Brain microvascular endothelial cell (primary cell): ENCODE results near the gene GDF2.

Experiments
- DNase-seq: peaks from one replicate; pipeline ENCODE4 v3.0.0-alpha.2; 2020
- H3K27ac ChIP-seq: fragments of 250-450 bp; sonication (Bioruptor Pico); 2 replicates; pipeline ENCODE4 v1.5.1; 2020; ENCODE audit warnings: mild to moderate bottlenecking, moderate library complexity
- H3K27me3 ChIP-seq: fragments of 250-450 bp; sonication (Bioruptor Pico); replicated peaks from 2 replicates; pipeline ENCODE4 v1.5.1; 2020; ENCODE audit warnings: mild to moderate bottlenecking
- H3K36me3 ChIP-seq: fragments of 250-450 bp; sonication (Bioruptor Pico); replicated peaks from 2 replicates; pipeline ENCODE4 v1.5.1; 2020; ENCODE audit warnings: mild to moderate bottlenecking
- H3K4me3 ChIP-seq: 2 replicates; pipeline ENCODE4 v1.5.1; 2011; ENCODE audit warnings: low read depth, mild to moderate bottlenecking, control low read depth, low read length, moderate library complexity
- CTCF ChIP-seq: IDR thresholded peaks from 2 replicates; pipeline ENCODE4 v1.5.1; 2011; ENCODE audit warnings: low read depth, mild to moderate bottlenecking, moderate library complexity, low read length, control low read depth, inconsistent platforms; ENCODE audit errors: missing control alignments
- in situ Hi-C: cut with HindIII; loops from 2 replicates; pipeline ENCODE4 v1.10.0; 2017; ENCODE audit warnings: low sequenced_read_pairs, low pct_ligation_motif_present

GDF2 gene

GRCh38 chr10:47288236-47288635, 34.0 kb upstream of the GDF2 start:
- no peak overlapping the region for H3K4me3 ChIP-seq
- H3K36me3 ChIP-seq: no peaks in the 10 kb centered on the region
- no peaks in the 10 kb centered on the region for H3K27me3 ChIP-seq
- DNase-seq: no peak
- no peak overlapping the region for H3K27ac ChIP-seq
- in situ Hi-C loops: no loop called here
- TF ChIP-seq CTCF: no peak

- Histone ChIP-seq H3K36me3 (no peaks in the 10 kb centered on the region), H3K27ac (no peak overlapping the region), H3K4me3 (no peak overlapping the region), H3K27me3 (no peaks in the 10 kb centered on the region)
- DNase-seq: no peak
- TF ChIP-seq CTCF: no peak
- in situ Hi-C loops: no loop called here
These were observed 33.2 kb upstream of the GDF2 start for GRCh38 chr10:47288916-47289495.

GRCh38 chr10:47289921-47290320, 32.3 kb upstream of the GDF2 start:
- no peak for DNase-seq
- Histone ChIP-seq H3K36me3 (no peaks in the 10 kb centered on the region), H3K4me3 (no peak overlapping the region), H3K27me3 (no peaks in the 10 kb centered on the region), H3K27ac (no peak overlapping the region)
- no peak for TF ChIP-seq CTCF
- in situ Hi-C loops: no loop called here

- H3K4me3 ChIP-seq: no peak overlapping the region
- no peaks in the 10 kb centered on the region for H3K36me3 ChIP-seq
- no peak for DNase-seq
- in situ Hi-C loops: no loop called here
- peaks cover under 1% of the 10 kb centered on the region for H3K27me3 ChIP-seq
- H3K27ac ChIP-seq: no peak overlapping the region
- no peak for TF ChIP-seq CTCF
These were observed 31.9 kb upstream of the GDF2 start for GRCh38 chr10:47290338-47290737.

- no peak overlapping the region for H3K27ac ChIP-seq
- H3K4me3 ChIP-seq: no peak overlapping the region
- no peaks in the 10 kb centered on the region for H3K36me3 ChIP-seq
- no peak for TF ChIP-seq CTCF
- no peak for DNase-seq
- in situ Hi-C loops: no loop called here
- peaks cover 5% of the 10 kb centered on the region for H3K27me3 ChIP-seq
These were observed 30.6 kb upstream of the GDF2 start for GRCh38 chr10:47291682-47292081.

GRCh38 chr10:47294057-47294456, 28.2 kb upstream of the GDF2 start:
- H3K4me3 ChIP-seq: no peak overlapping the region
- no peaks in the 10 kb centered on the region for H3K36me3 ChIP-seq
- peaks cover 15% of the 10 kb centered on the region for H3K27me3 ChIP-seq
- no peak overlapping the region for H3K27ac ChIP-seq
- TF ChIP-seq CTCF: no peak
- DNase-seq: no peak
- in situ Hi-C loops: no loop called here
